ENCODE measurements around the gene FXYD2. TPM values are rescaled to one million over a fixed set of nuclear protein-coding genes. Genes with fewer than 3 reads are reported as not detected.

FXYD2 gene
- total RNA-seq, 1 experiment from 2014 or later, result 0.39 TPM

DNA sequence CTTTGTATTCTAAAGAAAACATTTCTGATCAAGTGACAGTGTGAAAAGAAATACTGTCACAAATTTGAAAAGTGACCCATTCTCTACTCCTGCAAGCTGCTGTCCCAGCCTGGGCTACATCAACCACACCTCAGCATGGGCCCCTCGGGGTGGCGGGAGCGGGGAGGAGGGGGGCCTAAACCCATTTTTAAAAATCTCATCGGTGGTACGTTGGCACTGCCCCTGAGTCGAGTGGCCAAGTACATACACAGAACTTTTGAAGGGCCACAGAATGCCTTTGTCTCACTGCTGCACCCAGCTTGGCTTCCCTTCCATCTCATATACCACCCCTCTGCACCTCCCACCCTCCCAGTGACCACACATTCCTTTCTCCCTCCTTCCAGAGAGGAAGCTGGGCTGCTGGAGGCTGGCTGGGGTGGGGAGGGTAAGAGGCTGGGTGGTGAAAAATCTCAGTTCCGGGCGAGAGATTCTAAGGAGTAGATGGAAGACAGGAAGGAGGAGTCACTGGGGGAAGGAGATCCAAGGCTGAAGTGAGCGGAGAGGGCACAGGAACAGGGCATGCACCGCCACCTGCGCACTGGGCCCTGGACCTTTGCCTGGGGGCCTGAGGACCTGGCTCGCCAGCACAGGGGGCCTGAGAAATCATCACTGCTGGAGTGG is 30.8 kb upstream of the FXYD2 start:
- no peak overlapping the region for H3K27ac ChIP-seq (ENCODE audit: low read length)
- H3K4me3 ChIP-seq (ENCODE audit: low read depth in 2 of 2, low read length in 2 of 2), result no peak overlapping the region
- intact Hi-C loops (cut with micrococcal nuclease; ENCODE audit: unreplicated experiment), result no loop called here
- BruUV-seq (replicated peaks), result no TSS peak
- no peak for TF ChIP-seq TCF7L2 (IDR thresholded peaks at IDR 0.05; ENCODE audit: low read depth, low read length)
- TF ChIP-seq, protein P1, sequence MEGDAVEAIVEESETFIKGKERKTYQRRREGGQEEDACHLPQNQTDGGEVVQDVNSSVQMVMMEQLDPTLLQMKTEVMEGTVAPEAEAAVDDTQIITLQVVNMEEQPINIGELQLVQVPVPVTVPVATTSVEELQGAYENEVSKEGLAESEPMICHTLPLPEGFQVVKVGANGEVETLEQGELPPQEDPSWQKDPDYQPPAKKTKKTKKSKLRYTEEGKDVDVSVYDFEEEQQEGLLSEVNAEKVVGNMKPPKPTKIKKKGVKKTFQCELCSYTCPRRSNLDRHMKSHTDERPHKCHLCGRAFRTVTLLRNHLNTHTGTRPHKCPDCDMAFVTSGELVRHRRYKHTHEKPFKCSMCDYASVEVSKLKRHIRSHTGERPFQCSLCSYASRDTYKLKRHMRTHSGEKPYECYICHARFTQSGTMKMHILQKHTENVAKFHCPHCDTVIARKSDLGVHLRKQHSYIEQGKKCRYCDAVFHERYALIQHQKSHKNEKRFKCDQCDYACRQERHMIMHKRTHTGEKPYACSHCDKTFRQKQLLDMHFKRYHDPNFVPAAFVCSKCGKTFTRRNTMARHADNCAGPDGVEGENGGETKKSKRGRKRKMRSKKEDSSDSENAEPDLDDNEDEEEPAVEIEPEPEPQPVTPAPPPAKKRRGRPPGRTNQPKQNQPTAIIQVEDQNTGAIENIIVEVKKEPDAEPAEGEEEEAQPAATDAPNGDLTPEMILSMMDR (IDR thresholded peaks at IDR 0.05), result no peak
- TF ChIP-seq SIN3A (IDR thresholded peaks at IDR 0.05; ENCODE audit: borderline replicate concordance, insufficient read depth, low read depth, low read length), result no peak
- TF ChIP-seq POLR2AphosphoS5 (IDR thresholded peaks at IDR 0.05; ENCODE audit: low read depth, low read length), result no peak
- TF ChIP-seq, protein P2, sequence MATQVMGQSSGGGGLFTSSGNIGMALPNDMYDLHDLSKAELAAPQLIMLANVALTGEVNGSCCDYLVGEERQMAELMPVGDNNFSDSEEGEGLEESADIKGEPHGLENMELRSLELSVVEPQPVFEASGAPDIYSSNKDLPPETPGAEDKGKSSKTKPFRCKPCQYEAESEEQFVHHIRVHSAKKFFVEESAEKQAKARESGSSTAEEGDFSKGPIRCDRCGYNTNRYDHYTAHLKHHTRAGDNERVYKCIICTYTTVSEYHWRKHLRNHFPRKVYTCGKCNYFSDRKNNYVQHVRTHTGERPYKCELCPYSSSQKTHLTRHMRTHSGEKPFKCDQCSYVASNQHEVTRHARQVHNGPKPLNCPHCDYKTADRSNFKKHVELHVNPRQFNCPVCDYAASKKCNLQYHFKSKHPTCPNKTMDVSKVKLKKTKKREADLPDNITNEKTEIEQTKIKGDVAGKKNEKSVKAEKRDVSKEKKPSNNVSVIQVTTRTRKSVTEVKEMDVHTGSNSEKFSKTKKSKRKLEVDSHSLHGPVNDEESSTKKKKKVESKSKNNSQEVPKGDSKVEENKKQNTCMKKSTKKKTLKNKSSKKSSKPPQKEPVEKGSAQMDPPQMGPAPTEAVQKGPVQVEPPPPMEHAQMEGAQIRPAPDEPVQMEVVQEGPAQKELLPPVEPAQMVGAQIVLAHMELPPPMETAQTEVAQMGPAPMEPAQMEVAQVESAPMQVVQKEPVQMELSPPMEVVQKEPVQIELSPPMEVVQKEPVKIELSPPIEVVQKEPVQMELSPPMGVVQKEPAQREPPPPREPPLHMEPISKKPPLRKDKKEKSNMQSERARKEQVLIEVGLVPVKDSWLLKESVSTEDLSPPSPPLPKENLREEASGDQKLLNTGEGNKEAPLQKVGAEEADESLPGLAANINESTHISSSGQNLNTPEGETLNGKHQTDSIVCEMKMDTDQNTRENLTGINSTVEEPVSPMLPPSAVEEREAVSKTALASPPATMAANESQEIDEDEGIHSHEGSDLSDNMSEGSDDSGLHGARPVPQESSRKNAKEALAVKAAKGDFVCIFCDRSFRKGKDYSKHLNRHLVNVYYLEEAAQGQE (IDR thresholded peaks at IDR 0.05; ENCODE audit: insufficient read depth in 1 of 2, low read depth in 2 of 2, low read length in 1 of 2), result no peak
- ATAC-seq (no peak), DNase-seq (ENCODE audit: low read depth, low spot score) (no peak)
- no peaks in the 10 kb centered on the region for H3K36me3 ChIP-seq (ENCODE audit: control insufficient read depth, insufficient read depth, low read length)
- ChIA-PET POLR2A (no interaction called here), CTCF (no interaction called here)
- in situ Hi-C loops (cut with HindIII; ENCODE audit: low pct_unique_long_range_greater_than_20kb, low sequenced_read_pairs), result no loop called here
- no peaks in the 10 kb centered on the region for H3K4me1 ChIP-seq (ENCODE audit: control insufficient read depth, insufficient read depth, low read length)
- no peaks in the 10 kb centered on the region for H3K9me3 ChIP-seq (ENCODE audit: control insufficient read depth, insufficient read depth, low read depth, low read length)
- peaks cover 18% of the 10 kb centered on the region for H3K27me3 ChIP-seq (ENCODE audit: control insufficient read depth, insufficient read depth, low read length)

DNA sequence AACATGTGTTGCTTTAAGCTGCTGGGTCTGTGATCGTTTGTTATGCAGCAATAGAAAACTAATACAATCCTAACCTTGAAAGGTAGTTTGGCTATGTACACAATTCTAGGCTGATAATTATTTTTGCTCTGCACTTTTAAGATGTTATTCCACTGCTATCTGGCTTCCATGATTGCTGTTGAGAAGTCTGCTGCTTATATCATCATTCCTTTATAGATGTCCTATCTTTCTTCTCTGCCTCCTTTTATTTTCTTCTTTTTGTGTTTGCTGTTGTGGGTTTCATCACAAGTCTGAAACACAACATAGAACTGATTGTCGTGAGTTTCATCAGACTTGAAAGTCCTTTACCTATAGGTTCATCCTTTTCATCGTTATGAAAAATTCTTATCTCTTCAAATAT is 27.8 kb upstream of the FXYD2 start:
- no peaks in the 10 kb centered on the region for H3K9me3 ChIP-seq (ENCODE audit: control insufficient read depth, insufficient read depth, low read depth, low read length)
- no peak overlapping the region for H3K4me3 ChIP-seq (ENCODE audit: low read depth in 2 of 2, low read length in 2 of 2)
- DNase-seq (ENCODE audit: low read depth, low spot score) (no peak), ATAC-seq (no peak)
- H3K36me3 ChIP-seq (ENCODE audit: control insufficient read depth, insufficient read depth, low read length), result no peaks in the 10 kb centered on the region
- no peaks in the 10 kb centered on the region for H3K4me1 ChIP-seq (ENCODE audit: control insufficient read depth, insufficient read depth, low read length)
- no TSS peak for BruUV-seq (replicated peaks)
- ChIA-PET POLR2A (no interaction called here), CTCF (interaction anchor here (1.0 kb wide), 1 partner anchor 95 kb away, joined by 4 read pairs; no protein-coding TSS in a partner anchor)
- intact Hi-C loops (cut with micrococcal nuclease; ENCODE audit: unreplicated experiment) (no loop called here), in situ Hi-C loops (cut with HindIII; ENCODE audit: low pct_unique_long_range_greater_than_20kb, low sequenced_read_pairs) (no loop called here)
- H3K27me3 ChIP-seq (ENCODE audit: control insufficient read depth, insufficient read depth, low read length), result peaks cover 24% of the 10 kb centered on the region
- TF ChIP-seq POLR2AphosphoS5 (IDR thresholded peaks at IDR 0.05; ENCODE audit: low read depth, low read length) (no peak), SIN3A (IDR thresholded peaks at IDR 0.05; ENCODE audit: borderline replicate concordance, insufficient read depth, low read depth, low read length) (no peak), TCF7L2 (IDR thresholded peaks at IDR 0.05; ENCODE audit: low read depth, low read length) (no peak)
- TF ChIP-seq, protein P2 (IDR thresholded peaks at IDR 0.05; ENCODE audit: insufficient read depth in 1 of 2, low read depth in 2 of 2, low read length in 1 of 2), result no peak
- TF ChIP-seq, protein P1 (IDR thresholded peaks at IDR 0.05), result no peak
- no peak overlapping the region for H3K27ac ChIP-seq (ENCODE audit: low read length)
